Memory B cell (primary cell): ENCODE measurements around the gene SNED1.

ENCODE experiments used
- ATAC-seq: fragments of 150-1000 bp; cut with Tn5 transposase; 2 replicates; pipeline ENCODE4 v1.10.0; 2021; ENCODE audit warnings: low read depth, mild to moderate bottlenecking, moderate library complexity
- DNase-seq, 2 donors: peaks; one replicate each; pipeline ENCODE4 v3.0.0; 2022; ENCODE audit warnings: low spot score in 2 of 2
- H3K27ac Mint-ChIP-seq: one replicate; pipeline ENCODE4 v1.8.0; 2022; ENCODE audit warnings: mild to moderate bottlenecking, moderate library complexity, mixed read lengths
- H3K27me3 Mint-ChIP-seq: one replicate; pipeline ENCODE4 v1.8.0; 2022; ENCODE audit warnings: mixed read lengths
- H3K36me3 Mint-ChIP-seq: one replicate; pipeline ENCODE4 v1.8.0; 2022; ENCODE audit warnings: mild to moderate bottlenecking, mixed read lengths
- H3K4me1 Mint-ChIP-seq: one replicate; pipeline ENCODE4 v1.8.0; 2022; ENCODE audit warnings: mixed read lengths
- H3K4me3 Mint-ChIP-seq: one replicate; pipeline ENCODE4 v1.8.0; 2022; ENCODE audit warnings: mild to moderate bottlenecking, moderate library complexity, mixed read lengths
- H3K9me3 Mint-ChIP-seq: one replicate; pipeline ENCODE4 v1.8.0; 2022; ENCODE audit warnings: mixed read lengths

The SNED1 gene

GRCh38 chr2:241038374-241039180, 40.2 kb downstream of the SNED1 start:
- Mint-ChIP-seq H3K9me3 (no peaks in the 10 kb centered on the region), H3K36me3 (peaks cover 13% of the 10 kb centered on the region), H3K4me1 (peaks cover 39% of the 10 kb centered on the region), H3K27ac (peak overlapping the region; percentile 98), H3K27me3 (no peaks in the 10 kb centered on the region), H3K4me3 (peak overlapping the region; percentile 95)
- no peak for ATAC-seq
- DNase-seq = no peak

DNA sequence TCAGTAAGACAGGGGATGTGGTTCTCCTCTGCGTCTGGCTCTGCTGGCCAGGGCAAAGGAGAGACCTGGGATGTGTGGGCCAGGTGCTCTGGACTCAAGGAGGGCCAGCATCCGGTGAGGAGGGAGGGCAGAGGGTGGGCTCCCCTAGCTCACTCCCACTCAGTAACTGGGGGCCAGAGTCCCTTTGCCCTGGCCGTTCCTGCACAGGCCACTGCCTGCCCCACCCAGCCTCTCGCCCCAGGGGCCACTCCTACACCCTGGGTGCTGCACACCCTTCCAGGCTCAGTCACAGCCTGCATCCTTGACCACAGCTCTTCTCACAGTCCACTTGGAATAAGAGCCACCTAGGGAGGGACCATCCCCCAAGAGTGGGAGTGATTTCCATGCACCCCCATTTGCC, 41.0 kb downstream of the SNED1 start:
- Mint-ChIP-seq H3K9me3 (peaks cover 1% of the 10 kb centered on the region), H3K36me3 (peaks cover 17% of the 10 kb centered on the region), H3K27ac (peak overlapping the region; percentile 98), H3K4me1 (peaks cover 44% of the 10 kb centered on the region), H3K4me3 (peak overlapping the region; percentile 95), H3K27me3 (no peaks in the 10 kb centered on the region)
- no peak for DNase-seq
- no peak for ATAC-seq

GRCh38 chr2:241040081-241040803, 41.8 kb downstream of the SNED1 start:
- DNase-seq (no peak), ATAC-seq (no peak)
- peaks cover 17% of the 10 kb centered on the region for H3K36me3 Mint-ChIP-seq
- H3K27ac Mint-ChIP-seq = peak overlapping the region; percentile 98
- peaks cover 44% of the 10 kb centered on the region for H3K4me1 Mint-ChIP-seq
- peak overlapping the region; percentile 95 for H3K4me3 Mint-ChIP-seq
- H3K27me3 Mint-ChIP-seq = no peaks in the 10 kb centered on the region
- peaks cover 1% of the 10 kb centered on the region for H3K9me3 Mint-ChIP-seq

DNA sequence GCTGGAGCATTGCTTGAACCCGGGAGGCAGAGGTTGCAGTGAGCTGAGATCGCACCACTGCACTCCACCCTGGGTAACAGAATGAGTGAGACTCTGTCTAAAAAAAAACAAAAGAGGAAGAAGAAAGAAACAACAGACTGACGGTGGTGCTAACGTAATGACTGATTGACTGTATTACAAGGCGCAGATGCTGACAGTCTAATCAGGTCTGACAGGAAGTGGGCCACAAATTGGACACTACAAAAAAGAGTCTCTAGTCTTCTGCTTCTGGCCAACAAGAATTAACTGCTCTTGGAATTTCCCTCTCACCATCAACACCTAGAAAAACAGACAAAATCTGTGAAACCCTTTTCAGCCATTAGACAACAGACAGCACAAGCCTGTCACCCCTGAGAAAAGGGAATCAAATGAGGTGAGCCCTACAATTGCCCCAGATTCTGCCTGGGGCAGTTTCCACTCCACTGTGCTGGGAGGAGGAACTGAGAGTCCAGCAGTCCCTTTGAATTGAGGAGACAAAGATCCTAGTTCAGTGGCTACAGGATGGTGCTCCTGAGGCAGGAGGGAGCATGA, 43.3 kb downstream of the SNED1 start:
- Mint-ChIP-seq H3K4me3 (peak overlapping the region; percentile 95), H3K4me1 (peaks cover 44% of the 10 kb centered on the region), H3K27ac (peak overlapping the region; percentile 98), H3K9me3 (peaks cover 1% of the 10 kb centered on the region), H3K36me3 (peaks cover 20% of the 10 kb centered on the region), H3K27me3 (no peaks in the 10 kb centered on the region)
- DNase-seq (peak in 1 of 2 donors; percentile 71), ATAC-seq (peak; percentile 75)

DNA sequence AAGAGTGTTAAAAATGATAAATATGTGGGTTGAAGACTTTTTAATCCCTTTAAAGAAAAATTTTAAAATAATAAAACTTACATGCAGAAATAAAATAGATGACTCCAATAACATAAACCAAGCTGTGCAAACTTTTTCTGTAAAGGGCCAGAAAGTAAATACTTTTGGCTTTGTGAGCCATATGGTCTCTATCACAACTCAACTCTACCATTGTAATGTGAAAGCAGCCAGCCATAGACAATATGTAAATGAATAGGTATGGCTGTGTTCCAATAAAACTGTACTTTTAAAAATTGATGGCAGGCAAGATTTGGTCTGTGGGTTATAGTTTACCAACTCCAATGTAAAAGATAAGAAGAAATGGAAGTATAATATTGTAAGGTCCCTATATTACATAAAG, 45.2 kb downstream of the SNED1 start:
- Mint-ChIP-seq H3K4me3 (no peak overlapping the region), H3K27ac (peak overlapping the region; percentile 98), H3K9me3 (peaks cover 1% of the 10 kb centered on the region), H3K4me1 (peaks cover 36% of the 10 kb centered on the region), H3K36me3 (peaks cover 20% of the 10 kb centered on the region), H3K27me3 (no peaks in the 10 kb centered on the region)
- DNase-seq = no peak
- ATAC-seq = no peak

- Mint-ChIP-seq H3K36me3 (peaks cover 20% of the 10 kb centered on the region), H3K9me3 (peaks cover 1% of the 10 kb centered on the region), H3K27me3 (no peaks in the 10 kb centered on the region), H3K4me1 (peaks cover 14% of the 10 kb centered on the region), H3K4me3 (no peak overlapping the region), H3K27ac (peak overlapping the region; percentile 45)
- no peak for ATAC-seq
- no peak for DNase-seq
These were observed 49.0 kb downstream of the SNED1 start for GRCh38 chr2:241047253-241048010.

- DNase-seq (no peak), ATAC-seq (no peak)
- Mint-ChIP-seq H3K9me3 (peaks cover 1% of the 10 kb centered on the region), H3K4me3 (no peak overlapping the region), H3K27me3 (no peaks in the 10 kb centered on the region), H3K27ac (no peak overlapping the region), H3K4me1 (peaks cover 5% of the 10 kb centered on the region), H3K36me3 (peaks cover 13% of the 10 kb centered on the region)
These were observed 49.9 kb downstream of the SNED1 start for GRCh38 chr2:241048149-241048948.

GRCh38 chr2:241048949-241049343, 50.5 kb downstream of the SNED1 start:
- no peak for ATAC-seq
- H3K27ac Mint-ChIP-seq = no peak overlapping the region
- peaks cover 9% of the 10 kb centered on the region for H3K36me3 Mint-ChIP-seq
- DNase-seq = no peak
- no peaks in the 10 kb centered on the region for H3K9me3 Mint-ChIP-seq
- H3K4me1 Mint-ChIP-seq = peaks cover under 1% of the 10 kb centered on the region
- no peak overlapping the region for H3K4me3 Mint-ChIP-seq
- no peaks in the 10 kb centered on the region for H3K27me3 Mint-ChIP-seq

DNA sequence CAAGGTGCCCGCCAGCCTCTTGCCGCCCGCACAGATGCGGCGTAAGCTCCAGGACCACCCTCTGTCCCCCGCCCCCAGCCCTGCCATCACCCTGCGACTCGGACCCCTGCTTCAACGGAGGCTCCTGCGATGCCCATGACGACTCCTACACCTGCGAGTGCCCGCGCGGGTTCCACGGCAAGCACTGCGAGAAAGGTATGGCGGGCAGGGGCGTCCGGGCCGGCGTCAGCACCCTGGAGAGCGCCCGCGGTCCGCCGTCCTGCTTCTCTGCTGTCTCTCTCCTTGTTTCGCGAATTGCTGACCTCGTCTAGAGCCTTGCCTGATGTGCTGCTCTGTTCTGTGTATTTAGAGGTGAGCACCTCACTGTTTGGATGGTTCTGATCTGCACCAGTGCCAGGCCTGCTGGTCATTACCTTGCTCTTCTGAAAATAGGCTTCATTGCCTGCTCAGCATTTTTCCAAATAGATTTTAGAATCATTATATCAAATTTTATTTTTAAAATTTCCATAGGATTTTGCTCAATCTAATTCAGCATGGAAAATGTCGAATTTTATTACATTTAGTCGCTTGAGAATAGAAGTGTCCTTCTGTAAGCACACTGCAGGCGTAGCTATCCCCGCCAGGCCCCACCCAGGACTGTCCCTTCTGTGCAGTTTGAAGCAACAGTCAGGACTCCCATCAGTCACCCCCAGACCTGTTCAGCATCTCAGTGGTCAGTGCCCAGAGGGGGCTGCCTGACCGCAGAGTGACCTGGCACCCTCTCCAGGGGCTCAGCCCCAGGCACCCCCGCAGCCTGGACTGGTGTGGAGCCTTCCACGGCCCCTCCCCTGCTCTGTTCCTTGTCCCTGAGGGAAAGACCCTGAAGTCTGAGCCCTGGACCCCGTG, 51.6 kb downstream of the SNED1 start:
- ATAC-seq (no peak), DNase-seq (no peak)
- Mint-ChIP-seq H3K36me3 (peaks cover 14% of the 10 kb centered on the region), H3K9me3 (no peaks in the 10 kb centered on the region), H3K4me3 (no peak overlapping the region), H3K4me1 (no peaks in the 10 kb centered on the region), H3K27me3 (no peaks in the 10 kb centered on the region), H3K27ac (peak overlapping the region; percentile 62)

- Mint-ChIP-seq H3K27ac (peak overlapping the region; percentile 58), H3K9me3 (no peaks in the 10 kb centered on the region), H3K4me3 (no peak overlapping the region), H3K4me1 (no peaks in the 10 kb centered on the region), H3K27me3 (no peaks in the 10 kb centered on the region), H3K36me3 (peaks cover 14% of the 10 kb centered on the region)
- ATAC-seq (peak; percentile 51), DNase-seq (no peak)
These were observed 52.5 kb downstream of the SNED1 start for GRCh38 chr2:241050624-241051577.

DNA sequence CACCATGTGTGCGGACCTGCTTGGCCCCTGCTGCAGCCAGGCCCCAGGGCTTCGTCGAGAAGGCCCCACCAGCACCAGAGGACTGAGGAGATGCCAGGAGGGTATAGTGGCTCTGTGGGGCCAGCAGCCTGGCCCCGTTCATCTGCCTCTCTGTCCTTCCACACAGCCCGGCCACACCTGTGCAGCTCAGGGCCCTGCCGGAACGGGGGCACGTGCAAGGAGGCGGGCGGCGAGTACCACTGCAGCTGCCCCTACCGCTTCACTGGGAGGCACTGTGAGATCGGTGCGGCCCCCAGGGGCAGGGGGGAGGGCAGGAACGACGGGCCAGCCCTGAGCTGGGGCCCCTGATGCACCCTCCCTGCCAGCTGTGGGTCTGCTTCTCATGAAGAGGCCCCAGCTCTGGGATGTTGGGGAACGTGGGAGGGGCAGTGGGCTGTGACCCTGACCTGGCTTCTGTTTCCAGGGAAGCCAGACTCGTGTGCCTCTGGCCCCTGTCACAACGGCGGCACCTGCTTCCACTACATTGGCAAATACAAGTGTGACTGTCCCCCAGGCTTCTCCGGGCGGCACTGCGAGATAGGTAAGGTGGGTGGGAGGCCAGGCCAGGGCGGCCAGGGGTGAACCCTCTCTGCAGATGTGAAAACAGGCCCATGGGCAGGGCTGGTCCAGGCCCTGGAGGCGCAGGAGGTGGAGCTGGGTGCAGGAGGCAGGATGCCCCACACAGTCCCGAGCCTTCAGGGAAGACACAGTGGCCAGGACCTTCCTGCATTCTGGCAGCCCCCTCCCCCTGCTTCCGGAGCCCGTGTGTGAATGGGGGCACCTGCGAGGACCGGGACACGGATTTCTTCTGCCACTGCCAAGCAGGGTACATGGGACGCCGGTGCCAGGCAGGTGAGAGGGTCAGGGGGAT, 53.4 kb downstream of the SNED1 start:
- Mint-ChIP-seq H3K4me3 (no peak overlapping the region), H3K9me3 (no peaks in the 10 kb centered on the region), H3K27ac (peak overlapping the region; percentile 69), H3K4me1 (no peaks in the 10 kb centered on the region), H3K36me3 (peaks cover 15% of the 10 kb centered on the region), H3K27me3 (no peaks in the 10 kb centered on the region)
- DNase-seq (no peak), ATAC-seq (no peak)
